Transverse colon (tissue), 4 donors: ENCODE data around the gene CYB561D2. TPM values are rescaled to one million over a fixed set of nuclear protein-coding genes. Genes with fewer than 3 reads are reported as not detected.
A peak's percentile ranks its signal among the peaks of the same experiment; 100 is the strongest.

Experiments
- DNase-seq: peaks from one replicate; pipeline ENCODE4 v3.0.0-alpha.2; 2019
- H3K27ac ChIP-seq, 4 donors: fragments of 200-600 bp; sonication (generic); 2 replicates each; pipeline ENCODE4 v1.5.1; 2016 to 2018; ENCODE audit warnings: inconsistent platforms in 4 of 4
- H3K27me3 ChIP-seq: fragments of 200-600 bp; sonication (generic); 2 replicates; pipeline ENCODE4 v1.5.1; 2017; ENCODE audit warnings: inconsistent platforms
- H3K36me3 ChIP-seq, 4 donors: fragments of 200-600 bp; sonication (generic); 2 replicates each; pipeline ENCODE4 v1.5.1; 2017 to 2019; ENCODE audit warnings: inconsistent platforms in 4 of 4
- H3K4me1 ChIP-seq, 4 donors: fragments of 200-600 bp; sonication (generic); 2 replicates each; pipeline ENCODE4 v1.5.1; 2017 to 2020; ENCODE audit warnings: inconsistent platforms in 4 of 4
- H3K4me3 ChIP-seq, 4 donors: fragments of 200-600 bp; sonication (generic); 1 replicate in 1 of 4; 2 replicates in 3 of 4; pipeline versions ENCODE4 v1.5.1 to v1.6.1; 2017 to 2019; ENCODE audit warnings: inconsistent platforms in 4 of 4
- H3K9me3 ChIP-seq, 2 donors: fragments of 200-600 bp; sonication (generic); 2 replicates each; pipeline ENCODE4 v1.5.1; 2017 to 2019; ENCODE audit warnings: inconsistent platforms in 2 of 2
- EP300 ChIP-seq: sonication (generic); formaldehyde crosslinking; IDR thresholded peaks from one replicate; pipeline ENCODE4 v1.6.1; 2017; ENCODE audit warnings: antibody characterized with exemption, low read depth
- POLR2A ChIP-seq: fragments of 450-650 bp; IDR thresholded peaks from one replicate; pipeline ENCODE4 v1.6.1; 2016; ENCODE audit warnings: antibody characterized with exemption, mild to moderate bottlenecking, moderate library complexity
- POLR2AphosphoS5 ChIP-seq, 3 donors: sonication (generic); formaldehyde crosslinking; IDR thresholded peaks; one replicate each; pipeline ENCODE4 v1.6.1; 2016; ENCODE audit warnings: antibody characterized with exemption in 3 of 3
- WGBS, 2 donors: methylation state at CpG; one replicate each; pipeline ENCODE4 v1.1.5; 2018; ENCODE audit warnings: low coverage in 1 of 2; 5-methylcytosine and 5-hydroxymethylcytosine counted together
- in situ Hi-C, 4 donors: fragments of 200-750 bp; cut with MboI; loops; one replicate each; pipeline versions ENCODE4 v1.15.0 to v1.15.1; 2017; ENCODE audit warnings: low sequenced_read_pairs in 3 of 4, low pct_ligation_motif_present in 1 of 4, low pct_unique_long_range_greater_than_20kb in 1 of 4
- intact Hi-C: fragments of 100-400 bp; cut with DNase I; formaldehyde crosslinking; loops from one replicate; pipeline ENCODE4 v1.15.1; 2023; ENCODE audit warnings: low total_unique reads
- total RNA-seq, 4 donors: library from RNA; depleted of rRNA; stranded (reverse); fragments of >200 nt; gene quantifications; one replicate each; pipeline ENCODE4 v1.1.0, GENCODE V29; 2016
- TF ChIP-seq, protein P1 (sequence below), 5 experiments: fragments of 200-600 bp in 3 of 5; fragments of 450-650 bp in 2 of 5; sonication (generic) in 3 of 5; IDR thresholded peaks; 1 replicate in 2 of 5; 2 replicates in 3 of 5; pipeline ENCODE4 v1.5.1; 2016 to 2017; ENCODE audit warnings: antibody characterized with exemption in 5 of 5, inconsistent platforms in 3 of 5, mild to moderate bottlenecking in 2 of 5, moderate library complexity in 1 of 5

CYB561D2 gene
- total RNA-seq, 4 donors from 2014 or later, result 23.7 to 53.9 (median 35.6) TPM

DNA sequence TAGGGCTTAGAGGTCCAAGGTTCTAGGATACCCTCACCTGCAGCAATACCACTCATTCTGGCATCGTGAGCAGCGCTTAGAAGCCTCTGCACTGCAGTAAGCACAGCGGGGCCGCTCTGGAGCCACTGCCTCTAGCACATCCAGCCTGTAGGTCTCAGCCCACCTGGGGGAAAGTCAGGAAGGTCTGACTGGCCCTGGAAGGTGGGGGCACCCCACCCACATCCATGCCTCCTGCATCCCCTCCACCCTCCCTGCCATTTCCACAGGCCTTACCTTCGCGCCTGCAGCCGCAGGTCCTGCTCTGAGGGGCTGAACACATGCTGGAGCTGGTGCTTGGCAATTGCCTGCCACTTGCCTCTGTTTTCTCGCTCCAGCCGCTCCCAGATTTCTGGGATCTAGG lies 9.1 kb upstream of the CYB561D2 start:
- peak overlapping the region; percentile 93 to 99 (median 98) for H3K27ac ChIP-seq

DNA sequence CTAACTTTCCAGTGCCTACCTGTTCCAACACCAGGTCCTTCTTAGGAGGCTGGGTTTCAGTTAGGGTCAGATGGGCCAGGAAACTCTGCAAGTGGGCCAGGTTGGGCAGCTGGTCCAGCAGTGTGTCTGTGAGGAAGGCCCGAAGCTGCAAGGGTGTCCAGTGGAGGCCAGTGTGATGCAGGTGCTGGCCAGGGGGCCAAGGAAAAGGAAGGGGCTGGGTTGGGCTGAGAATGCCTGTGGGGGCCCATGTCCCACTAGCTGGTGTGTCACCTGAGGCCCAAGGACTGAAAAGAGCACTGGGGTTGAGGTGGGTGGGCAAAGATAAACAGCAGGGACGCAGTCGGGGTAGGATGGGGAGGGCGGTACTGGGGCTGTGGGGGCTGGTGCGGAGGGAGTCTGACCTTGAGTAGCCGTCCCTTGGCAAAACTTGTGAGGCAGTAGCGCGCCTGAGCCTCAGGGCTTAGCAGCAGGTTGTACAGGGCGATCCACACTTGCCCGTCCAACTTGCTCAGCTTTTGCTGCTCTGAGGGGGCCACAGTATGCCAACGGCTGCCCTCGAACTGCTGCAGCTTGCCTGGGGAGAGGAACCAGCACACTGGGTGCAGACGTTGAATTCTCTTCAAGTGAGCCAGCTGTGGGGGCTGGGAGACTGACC lies 8.5 kb upstream of the CYB561D2 start:
- WGBS, 2 donors, result 93% methylated on average over 13 of the region's 13 CpGs; no CpG with 5 or more reads in 1 of the 2 donors
- no peak for DNase-seq
- Histone ChIP-seq H3K36me3 (no peaks in the 10 kb centered on the region), H3K4me3 (no peak overlapping the region), H3K4me1 (peaks cover 12 to 55% (median 37%) of the 10 kb centered on the region in 4 donors), H3K27ac (no peak overlapping the region), H3K27me3 (no peaks in the 10 kb centered on the region), H3K9me3 (no peaks in the 10 kb centered on the region)
- intact Hi-C loops (loop anchor here (10.0 kb wide), 1 partner anchor 203 kb away; no protein-coding TSS in a partner anchor), in situ Hi-C loops (loop anchor here in 1 of 4 donors (10.0 kb wide), 1 partner anchor 193 kb away; no protein-coding TSS in a partner anchor)
- TF ChIP-seq, protein P1, sequence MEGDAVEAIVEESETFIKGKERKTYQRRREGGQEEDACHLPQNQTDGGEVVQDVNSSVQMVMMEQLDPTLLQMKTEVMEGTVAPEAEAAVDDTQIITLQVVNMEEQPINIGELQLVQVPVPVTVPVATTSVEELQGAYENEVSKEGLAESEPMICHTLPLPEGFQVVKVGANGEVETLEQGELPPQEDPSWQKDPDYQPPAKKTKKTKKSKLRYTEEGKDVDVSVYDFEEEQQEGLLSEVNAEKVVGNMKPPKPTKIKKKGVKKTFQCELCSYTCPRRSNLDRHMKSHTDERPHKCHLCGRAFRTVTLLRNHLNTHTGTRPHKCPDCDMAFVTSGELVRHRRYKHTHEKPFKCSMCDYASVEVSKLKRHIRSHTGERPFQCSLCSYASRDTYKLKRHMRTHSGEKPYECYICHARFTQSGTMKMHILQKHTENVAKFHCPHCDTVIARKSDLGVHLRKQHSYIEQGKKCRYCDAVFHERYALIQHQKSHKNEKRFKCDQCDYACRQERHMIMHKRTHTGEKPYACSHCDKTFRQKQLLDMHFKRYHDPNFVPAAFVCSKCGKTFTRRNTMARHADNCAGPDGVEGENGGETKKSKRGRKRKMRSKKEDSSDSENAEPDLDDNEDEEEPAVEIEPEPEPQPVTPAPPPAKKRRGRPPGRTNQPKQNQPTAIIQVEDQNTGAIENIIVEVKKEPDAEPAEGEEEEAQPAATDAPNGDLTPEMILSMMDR (IDR thresholded peaks at IDR 0.05), result no peak
- TF ChIP-seq EP300 (no peak), POLR2AphosphoS5 (IDR thresholded peaks at IDR 0.05) (no peak), POLR2A (no peak)

More for the DNA sequence above, 9.1 kb upstream of the CYB561D2 start:
- intact Hi-C loops, result loop anchor here (10.0 kb wide), 1 partner anchor 203 kb away; no protein-coding TSS in a partner anchor
- TF ChIP-seq EP300 (no peak), POLR2AphosphoS5 (IDR thresholded peaks at IDR 0.05) (no peak), POLR2A (no peak)
- TF ChIP-seq, protein P1 (IDR thresholded peaks at IDR 0.05), result no peak
- peaks cover 12 to 53% (median 39%) of the 10 kb centered on the region in 4 donors for H3K4me1 ChIP-seq
- no peaks in the 10 kb centered on the region for H3K27me3 ChIP-seq
- no peaks in the 10 kb centered on the region for H3K36me3 ChIP-seq
- in situ Hi-C loops, result loop anchor here in 1 of 4 donors (10.0 kb wide), 1 partner anchor 193 kb away; no protein-coding TSS in a partner anchor
- 99% methylated on average over 9 of the region's 9 CpGs; no CpG with 5 or more reads in 1 of the 2 donors for WGBS, 2 donors
- no peak for DNase-seq
- no peaks in the 10 kb centered on the region for H3K9me3 ChIP-seq
- peak overlapping the region in 2 of 4 donors; percentile 51 to 62 for H3K4me3 ChIP-seq

DNA sequence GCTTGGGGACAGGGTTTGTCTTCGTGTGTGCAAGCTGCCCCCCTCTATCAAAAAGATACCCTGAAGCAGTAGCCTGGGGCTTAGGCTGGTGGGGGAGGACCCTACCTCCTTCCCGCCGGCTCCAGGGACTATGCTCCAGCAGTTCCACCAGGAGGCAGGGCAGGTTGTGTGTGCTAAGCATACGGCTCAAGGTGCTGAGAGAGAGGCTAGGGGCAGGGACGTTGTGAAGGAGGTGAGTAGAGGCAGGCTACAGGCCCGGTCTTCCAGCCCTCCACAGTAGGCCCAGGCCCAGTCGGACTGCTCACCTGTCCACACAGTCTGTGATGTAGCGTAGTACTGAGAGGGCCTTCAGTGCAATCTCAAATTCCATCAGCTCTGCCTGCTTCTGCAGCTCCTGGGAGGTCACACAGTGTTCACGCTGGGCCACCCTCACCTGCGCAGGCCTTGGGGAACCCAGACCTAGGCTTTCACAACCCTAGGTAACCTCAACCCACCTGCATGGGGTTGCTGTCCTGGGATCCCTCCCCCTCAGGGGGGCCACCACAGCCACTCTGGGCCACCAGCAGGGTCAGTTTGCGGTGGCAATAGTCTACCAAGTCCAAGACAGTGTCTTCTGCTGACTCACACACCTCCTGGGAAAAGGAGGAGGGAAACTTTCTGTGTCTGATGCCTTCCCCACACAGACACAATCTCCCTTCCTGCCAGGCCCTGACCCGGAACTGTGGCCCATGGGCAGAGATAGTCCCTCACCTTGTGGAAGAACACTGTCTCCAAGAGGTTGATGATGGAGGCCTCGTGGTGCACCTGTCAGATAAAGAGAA lies 7.6 kb upstream of the CYB561D2 start:
- in situ Hi-C loops, result loop anchor here in 1 of 4 donors (10.0 kb wide), 1 partner anchor 192 kb away; no protein-coding TSS in a partner anchor
- 83 to 100% methylated on average over 1 to 12 of the region's 13 CpGs for WGBS, 2 donors

More for the DNA sequence above, 7.6 kb upstream of the CYB561D2 start:
- no peak for TF ChIP-seq POLR2AphosphoS5 (IDR thresholded peaks at IDR 0.05)
- TF ChIP-seq, protein P1 (IDR thresholded peaks at IDR 0.05), result no peak
- no peak for TF ChIP-seq EP300
- no peak for TF ChIP-seq POLR2A
- Histone ChIP-seq H3K9me3 (no peaks in the 10 kb centered on the region), H3K4me1 (peaks cover 12 to 51% (median 33%) of the 10 kb centered on the region in 4 donors), H3K36me3 (no peaks in the 10 kb centered on the region), H3K4me3 (no peak overlapping the region), H3K27me3 (no peaks in the 10 kb centered on the region), H3K27ac (no peak overlapping the region)
- intact Hi-C loops, result loop anchor here (10.0 kb wide), 1 partner anchor 202 kb away; no protein-coding TSS in a partner anchor
- DNase-seq, result no peak
